Globus pallidus (tissue), 1 donor: ENCODE measurements around the gene ABLIM3.

Source experiments
- DNase-seq: peaks from one replicate; pipeline ENCODE4 v3.0.0-alpha.2; 2015; ENCODE audit warnings: low spot score

The ABLIM3 gene

DNA sequence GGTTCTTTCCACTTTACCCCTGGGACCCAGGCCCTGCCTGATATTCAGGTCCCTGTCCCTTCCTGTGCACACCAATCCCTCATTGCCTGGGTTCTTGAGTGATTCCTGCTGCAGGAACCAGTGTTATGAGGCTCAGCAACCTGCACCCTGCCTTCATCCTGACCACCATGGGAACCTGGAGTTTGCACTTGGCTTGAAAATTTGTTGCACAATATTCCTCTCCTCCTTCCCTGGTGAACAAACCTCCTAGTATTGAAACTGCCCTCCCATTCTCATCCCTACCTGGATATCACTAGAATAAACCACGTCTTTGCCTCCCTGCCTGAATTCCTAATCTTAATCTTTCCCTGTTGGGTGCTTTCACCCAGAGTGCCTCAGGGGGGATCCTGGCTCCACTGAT lies 78.3 kb downstream of the ABLIM3 start:
- DNase-seq: no peak

DNA sequence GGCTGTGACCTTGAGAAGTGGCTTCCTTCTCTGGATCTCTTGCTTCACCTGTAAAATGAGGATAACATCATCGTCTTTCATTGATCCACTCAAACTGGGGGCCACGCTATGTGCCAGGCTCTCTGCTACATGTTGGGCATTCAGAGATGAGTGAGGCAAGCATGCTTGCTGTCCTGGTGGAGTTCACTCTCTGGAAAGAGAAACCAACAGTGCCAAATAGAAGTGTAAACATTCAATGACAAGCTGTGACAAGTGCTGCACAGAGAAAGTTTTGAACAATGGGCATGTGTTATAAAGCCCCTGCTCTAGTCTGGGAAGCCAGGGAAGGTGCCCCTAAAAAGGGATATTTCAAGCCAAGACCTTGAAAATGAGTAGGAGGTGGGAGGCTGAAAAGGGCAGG lies 79.5 kb downstream of the ABLIM3 start:
- DNase-seq: no peak

DNA sequence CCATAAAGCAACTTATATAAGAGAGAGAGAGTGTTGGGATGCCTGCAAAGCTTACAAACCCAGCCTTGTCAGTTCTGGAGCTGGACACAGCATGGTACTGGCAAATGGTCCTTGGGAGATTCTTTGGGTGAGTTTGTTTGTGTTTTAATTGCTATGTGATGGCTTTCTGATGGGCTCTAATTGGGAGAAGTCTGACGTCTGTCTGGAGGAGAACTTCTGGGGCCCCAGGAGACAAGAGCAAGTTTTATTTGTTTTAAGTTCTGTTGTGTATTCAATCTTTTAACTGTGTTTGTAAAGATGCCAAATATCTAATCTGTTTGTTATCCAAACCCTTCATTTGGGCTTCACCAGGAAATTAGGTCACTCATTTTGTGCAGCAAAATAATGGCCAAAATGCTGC lies 80.0 kb downstream of the ABLIM3 start:
- DNase-seq: peak; percentile 33

DNA sequence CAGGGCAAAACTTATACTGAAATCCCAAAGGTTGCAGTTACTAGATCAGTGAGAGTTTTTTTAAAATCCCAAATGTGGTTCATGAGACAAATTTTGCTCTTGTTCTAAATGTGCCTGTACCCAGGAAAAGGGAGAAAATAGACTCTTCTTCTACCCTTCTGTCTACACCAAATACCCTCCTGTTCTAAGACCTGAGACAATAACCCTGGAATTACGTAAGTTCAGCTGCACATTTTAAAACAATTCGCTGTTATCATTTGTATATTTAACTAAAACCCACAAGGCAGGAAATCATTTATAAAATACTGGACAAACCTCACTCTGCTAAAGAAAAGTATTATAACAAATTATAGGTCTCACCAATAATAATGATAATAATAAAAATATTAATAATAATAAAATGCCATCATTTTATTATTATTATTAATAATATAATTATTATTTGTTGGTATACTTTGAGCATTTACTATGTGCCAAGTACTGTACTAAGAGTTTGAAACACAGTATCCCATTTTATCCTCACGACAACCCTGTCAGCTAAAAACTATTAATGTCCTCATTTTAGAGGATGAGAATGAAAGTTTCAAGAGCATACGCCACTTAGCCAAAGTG lies 80.5 kb downstream of the ABLIM3 start:
- no peak for DNase-seq

DNA sequence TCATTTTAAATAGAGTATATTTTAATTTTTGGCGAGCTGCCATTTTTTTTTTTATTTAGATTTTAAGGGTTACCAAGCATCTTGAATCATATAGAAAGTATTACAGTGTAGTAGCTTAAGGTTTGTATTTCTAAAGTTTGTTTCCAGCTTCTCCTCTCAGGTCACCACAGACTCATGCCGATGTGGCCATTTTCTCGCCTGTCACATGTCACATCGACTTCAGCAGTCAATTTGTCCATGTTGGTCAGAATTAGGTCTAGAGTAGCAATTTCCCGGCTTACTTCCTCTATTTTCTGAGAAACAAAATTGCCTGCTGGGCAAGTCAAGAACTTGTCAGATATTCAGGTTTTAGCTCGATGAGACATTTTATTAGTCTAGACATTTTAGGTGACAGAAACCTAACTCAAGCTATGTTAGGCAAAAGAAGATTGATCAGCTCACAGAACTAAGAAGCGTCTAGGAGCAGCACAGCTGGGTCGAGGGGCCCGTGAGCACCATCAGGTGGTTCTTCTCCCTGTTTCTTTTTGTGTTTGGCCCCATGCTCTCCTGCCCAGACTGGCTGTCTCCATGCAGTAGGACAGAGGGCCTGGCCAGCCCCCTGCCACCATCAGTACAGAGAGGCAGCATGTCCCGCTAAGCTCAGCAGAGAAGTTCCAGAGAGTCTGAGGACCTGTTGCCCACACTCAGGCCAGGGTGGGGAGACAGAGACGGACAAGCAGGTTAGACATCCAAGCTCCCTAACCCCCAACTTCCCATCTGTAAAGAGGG lies 82.0 kb downstream of the ABLIM3 start:
- no peak for DNase-seq

DNA sequence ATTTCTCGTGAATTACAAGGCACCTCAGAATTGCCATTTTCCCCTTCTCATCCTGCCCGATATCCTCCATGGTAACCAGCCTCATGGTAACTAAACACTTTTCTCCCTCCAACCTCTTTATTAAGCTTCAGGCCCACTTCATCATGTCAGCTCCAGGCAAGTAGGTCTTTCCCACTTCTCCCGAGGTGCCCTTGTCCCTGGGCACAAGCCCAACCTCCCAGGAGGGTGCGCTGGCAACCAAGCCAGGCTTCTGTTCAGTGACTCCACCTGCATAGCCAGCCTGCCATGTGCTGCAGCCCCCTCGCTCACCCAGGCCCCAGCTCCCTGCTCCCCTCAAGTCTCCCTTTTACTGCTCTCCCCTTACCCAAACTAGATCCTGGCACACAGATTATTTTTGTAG lies 83.0 kb downstream of the ABLIM3 start:
- DNase-seq: no peak

DNA sequence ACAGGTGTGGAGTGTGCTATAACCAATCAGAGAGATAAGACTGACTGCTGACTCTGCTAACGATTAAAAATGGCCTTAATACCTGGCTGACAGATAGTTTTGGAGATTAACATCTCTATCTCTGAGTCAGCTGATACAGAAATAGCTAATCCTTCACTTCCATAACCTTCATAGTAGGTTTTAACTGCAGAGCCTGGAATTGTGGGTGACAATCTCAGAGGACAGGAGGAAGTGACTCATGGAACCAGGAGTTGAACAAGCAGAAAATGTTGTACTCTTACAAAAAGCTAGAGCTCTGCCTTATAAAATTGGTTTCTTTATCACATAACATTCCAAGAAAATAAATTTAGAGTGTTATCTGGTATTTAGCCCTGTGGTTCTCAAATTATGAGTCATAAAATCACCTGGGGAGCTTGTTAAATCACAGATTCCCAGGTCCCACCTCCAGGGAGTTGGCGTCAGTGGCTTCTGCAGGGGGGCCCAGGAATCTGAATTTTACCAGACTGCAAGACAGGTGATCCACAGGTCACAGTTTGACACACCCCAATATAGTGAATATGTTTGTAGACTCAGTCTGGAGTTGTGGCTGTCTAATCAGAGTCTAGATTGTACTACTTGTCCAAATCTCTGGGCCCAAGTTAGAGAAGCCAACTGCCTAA lies 86.0 kb downstream of the ABLIM3 start:
- DNase-seq: no peak

DNA sequence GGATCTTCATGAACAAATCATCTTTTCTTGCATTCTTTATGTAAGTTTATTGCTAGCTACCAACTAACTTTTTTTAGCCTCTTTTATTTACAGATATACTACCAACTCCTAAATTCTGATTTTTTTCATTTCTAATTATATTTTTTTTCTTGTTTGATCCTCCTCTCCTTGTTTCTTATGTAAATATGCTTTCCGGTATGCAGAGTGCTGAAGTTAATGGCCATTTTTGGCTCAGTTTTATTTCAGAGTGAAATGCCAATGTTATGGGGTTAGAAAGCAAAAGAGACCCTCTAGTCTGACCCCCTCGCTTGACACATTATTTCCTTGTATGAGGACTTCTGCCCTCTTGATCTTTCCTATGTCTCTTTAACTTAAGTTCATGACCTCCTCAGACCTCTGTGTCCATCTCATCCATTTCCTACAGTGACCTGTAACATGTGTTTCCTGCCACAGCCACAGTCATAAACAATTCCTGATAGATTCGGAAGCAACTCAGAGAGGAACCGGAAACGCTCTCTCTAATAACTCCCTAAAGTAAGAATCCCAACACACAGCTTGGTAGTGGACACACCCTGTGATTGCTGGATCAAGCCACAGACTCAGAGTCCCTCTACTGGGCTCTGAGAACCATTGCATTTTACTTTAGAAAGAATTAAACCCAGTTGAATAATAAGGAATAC lies 87.5 kb downstream of the ABLIM3 start:
- DNase-seq: peak; percentile 61

DNA sequence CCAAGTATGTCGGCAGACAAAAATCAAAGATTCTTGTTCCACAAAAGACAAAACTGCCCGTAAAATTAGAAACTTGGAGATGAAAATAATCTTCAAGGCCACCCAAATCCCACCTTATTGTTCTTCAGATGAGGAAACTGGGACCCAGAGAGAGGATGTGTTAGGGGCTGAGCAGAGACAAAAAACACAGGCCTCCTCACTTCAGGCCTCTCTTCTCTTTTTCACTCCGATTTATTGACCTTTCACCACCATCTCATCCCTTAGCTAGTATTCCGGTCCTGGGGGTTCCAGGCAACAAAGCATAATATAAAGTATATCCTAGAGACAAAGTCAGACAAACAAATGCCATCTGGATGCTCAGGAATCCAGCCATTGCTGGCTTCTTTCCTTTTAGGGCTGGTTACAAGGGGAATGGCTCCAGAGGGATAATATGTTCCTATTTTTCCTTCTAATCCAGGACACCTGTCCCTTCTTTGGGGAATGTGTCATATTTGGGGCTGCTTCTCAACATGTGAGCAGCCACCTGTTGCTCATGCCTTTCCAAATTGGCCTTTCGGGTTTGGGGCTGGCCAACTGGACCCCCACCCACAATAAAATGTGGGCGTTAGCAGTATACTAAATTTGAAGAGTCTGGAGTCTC lies 88.1 kb downstream of the ABLIM3 start:
- no peak for DNase-seq

DNA sequence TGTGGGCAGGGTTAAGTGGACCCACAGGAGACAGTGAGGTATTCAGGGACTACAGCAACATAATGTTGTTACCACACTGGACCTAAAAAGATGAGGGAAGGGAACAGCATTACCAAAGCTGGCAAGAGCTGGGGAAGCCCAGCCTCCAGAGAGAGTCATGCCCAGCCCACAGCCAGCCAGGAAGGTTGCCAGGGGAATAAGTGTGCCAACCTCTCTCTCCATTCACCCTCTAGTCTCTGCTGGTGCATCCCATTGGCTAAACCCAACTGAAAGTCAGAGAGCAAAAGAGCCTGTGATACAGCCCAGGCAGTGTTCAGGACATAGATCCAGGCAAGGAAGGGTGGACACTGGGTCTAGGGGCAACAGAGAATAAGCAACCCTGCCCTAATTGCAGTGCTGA lies 94.5 kb downstream of the ABLIM3 start:
- DNase-seq: no peak

DNA sequence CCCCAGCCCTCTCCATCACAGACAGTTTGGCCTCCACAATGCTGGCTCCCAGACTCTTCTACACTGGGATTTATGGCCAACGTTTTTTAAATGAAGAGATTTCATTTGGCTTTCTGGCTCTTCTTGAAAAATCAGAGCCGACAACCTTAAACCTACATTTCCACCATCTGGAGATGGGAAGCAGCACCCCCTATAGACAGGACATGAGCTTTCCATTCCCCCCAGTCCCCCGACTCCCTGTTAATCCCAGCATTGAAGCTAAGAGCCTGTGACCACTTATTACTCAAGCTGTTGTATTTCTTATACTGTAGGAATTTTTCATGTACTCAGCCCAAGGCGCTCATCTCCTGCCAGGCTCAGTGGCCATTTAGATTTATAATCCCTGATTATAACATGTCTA lies 96.4 kb downstream of the ABLIM3 start:
- DNase-seq: no peak

DNA sequence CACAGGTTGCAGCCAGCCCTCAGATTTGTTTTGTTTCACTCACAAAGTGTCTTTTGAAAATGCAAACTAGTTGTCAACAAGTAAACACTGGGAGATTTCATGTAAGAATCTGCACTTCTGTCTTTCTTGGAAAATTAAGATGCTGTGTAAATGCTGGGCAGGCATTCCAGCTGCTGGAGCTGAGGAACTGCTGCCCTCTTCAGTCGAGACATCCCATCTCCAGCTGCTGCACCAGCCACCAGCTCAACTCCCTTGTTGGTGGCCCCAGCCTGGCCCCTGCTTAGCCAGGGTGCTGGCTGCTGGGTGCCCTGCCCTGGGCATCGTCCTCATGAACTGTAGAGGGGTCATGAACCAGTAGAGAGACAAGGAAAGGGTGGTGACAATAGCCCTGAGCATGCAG lies 97.2 kb downstream of the ABLIM3 start:
- DNase-seq: no peak

DNA sequence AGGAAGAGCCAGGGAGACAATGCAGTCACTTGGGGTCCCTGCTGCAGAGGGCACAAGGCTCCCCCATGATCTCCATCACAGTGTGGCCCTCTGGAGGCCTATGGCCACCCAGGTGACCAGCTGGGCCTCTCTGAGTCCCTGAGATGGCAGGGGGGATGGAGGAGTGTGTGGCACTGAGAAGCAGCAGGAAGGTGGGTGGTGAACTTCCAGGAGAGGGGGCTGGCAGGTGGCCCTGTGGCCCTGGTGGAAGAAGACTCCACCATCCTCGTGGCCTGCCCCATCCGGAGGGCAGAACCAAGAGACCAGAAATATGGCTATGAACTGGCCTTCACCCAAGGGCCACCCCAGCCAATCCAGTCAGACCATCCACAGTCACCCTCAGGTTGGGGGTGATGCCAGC lies 98.6 kb downstream of the ABLIM3 start:
- DNase-seq: no peak

DNA sequence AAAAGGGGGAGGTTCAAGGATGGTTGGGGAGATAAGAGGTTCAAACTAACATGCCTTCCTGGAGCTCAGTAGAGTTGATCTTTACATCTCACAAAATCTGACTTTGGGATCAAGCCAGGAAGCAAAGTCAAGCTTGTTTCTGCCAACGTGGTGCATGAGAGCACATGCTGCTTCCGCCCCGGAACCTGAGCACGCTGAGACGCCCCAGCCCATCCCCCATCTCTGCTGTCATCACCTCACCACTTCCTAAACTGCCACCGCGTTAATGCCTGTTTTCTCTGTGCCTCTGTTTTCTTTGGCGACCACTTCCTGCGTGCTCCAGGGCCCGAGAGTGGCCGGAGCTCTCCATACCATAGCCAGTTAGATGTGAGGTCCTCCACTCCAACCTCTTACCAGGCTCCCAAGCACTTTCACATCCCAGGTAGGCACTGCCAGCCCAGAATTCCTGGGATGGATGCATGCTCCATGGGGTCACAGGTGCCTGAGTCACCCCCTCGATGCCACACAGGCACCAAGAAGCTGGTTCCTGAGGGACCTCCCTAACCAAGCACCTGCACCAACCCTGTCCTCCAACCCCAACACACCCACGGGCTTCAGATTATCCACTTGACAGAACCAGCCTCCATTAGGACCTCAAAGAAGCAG lies 99.2 kb downstream of the ABLIM3 start:
- DNase-seq: no peak

DNA sequence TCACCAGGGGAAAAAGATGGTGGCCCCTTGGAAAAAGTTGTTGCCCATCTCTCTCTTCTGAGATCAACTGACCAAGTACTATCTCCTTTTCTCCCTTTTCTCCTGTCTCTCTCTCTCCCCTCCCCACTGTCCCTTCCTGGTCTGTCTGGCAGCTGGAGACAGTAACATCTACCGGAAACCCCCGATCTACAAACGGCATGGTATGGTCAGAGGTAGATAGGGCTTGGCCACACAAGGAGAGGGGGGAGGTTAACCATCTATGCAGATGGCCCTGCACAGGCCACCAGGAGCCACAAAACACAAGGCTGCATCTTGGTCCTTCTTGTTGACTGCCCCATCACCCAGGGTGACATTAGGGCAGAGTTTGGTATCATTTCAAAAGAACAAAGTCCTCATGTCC lies 101.0 kb downstream of the ABLIM3 start:
- DNase-seq: no peak

DNA sequence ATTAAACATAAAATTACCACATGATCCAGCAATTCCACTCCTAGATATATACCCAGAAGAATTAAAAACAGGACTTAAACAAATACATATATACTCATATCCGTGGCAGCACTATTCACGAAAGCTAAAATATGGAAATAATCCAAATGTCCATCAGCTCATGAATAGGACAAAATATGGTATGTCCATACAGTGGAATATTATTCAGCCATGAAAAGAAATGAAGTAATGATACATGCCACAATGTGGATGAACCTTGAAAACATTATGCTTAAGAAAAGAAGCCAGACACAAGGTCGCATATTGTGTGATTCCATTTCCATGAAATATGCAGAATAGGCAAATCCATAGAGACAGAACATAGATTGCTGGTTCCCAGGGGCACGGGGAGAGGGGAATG lies 105.6 kb downstream of the ABLIM3 start:
- no peak for DNase-seq

DNA sequence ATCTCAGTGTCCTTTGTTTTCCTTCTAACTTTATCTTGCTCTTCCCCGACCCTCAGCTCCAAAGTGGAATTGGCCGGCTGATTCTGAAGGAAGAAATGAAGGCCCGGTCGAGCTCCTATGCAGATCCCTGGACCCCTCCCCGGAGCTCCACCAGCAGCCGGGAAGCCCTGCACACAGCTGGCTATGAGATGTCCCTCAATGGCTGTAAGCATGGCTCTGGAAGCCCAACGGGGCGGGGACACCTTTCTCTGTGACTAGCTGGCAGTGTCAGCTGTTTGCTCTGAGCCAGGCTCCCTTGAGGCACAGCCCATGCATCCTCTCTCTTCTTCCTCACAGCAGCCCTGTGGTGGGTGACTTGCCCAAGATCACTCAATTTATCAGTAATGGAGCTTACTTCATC lies 106.4 kb downstream of the ABLIM3 start:
- no peak for DNase-seq

DNA sequence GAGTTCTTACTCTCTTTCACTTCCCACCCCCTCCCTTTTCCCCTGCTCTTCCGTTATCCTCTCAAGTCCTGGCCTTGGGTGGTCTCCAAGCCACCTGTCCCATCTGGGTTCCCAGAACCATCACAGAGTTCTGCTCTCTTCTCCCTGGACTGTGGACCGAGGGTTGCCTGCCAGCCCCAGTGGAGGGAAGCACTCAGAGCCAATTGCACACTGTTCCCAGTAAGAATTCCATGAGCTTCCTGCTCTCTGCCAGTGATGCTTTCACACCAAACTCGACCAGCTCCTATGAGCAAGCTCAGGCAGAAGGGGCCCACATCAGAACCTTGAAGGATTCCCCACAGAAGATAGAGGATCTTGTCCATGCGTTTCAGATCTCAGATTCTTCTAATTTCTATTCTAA lies 110.3 kb downstream of the ABLIM3 start:
- no peak for DNase-seq

DNA sequence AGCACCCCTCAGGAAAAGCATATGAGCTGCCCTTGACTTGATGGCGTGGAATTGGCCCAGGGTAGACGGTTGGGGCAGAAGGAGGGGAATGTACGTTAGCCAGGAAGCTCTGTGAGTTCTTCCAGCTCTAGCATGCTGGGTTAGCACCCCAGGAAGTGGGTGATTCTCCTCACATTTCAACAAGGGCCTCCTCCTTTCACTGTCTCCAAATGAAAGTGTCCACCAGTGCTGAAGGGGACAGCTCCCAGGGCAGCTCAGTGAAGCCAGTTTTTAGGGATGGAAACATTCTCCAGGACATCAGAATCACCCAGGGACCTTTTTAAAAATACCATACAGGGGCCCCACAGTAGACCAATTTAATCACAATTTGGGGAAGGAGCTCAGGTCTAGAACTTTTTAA lies 113.2 kb downstream of the ABLIM3 start:
- DNase-seq: no peak

DNA sequence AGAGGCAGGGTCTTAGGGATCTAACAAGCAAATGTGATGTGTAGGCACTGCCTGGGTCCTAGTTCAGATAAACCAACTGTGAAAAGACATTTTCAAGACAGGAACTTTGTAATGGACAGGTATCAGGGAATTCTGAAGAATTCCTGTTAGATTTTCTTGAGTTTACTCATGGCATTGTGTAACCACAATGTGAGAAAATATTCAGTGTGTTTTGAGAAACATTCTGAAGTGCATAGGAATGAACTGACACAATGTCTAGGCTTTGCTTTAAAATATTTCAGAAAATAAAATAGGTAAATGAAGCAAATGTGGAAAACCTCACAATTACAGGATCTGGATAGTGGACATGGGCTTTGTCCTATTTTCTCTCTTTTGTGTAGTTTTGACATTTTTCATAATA lies 115.2 kb downstream of the ABLIM3 start:
- DNase-seq: no peak

DNA sequence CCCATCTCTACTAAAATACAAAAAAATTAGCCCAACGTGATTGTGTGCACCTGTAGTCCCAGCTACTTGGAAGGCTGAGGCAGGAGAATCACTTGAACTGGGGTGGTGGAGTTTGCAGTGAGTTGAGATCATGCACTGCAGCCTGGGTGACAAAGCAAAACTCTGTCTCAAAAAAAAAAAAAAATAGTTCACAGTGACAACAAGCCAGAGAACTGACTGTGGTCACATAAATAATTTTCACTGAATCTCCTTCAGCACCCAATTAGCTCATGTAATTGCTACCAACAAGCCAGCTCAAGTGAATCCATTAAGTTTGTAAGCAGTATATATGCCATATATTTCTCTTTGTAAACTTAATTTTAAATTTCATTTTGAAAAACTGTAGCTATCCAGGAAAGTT lies 115.8 kb downstream of the ABLIM3 start:
- DNase-seq: no peak
